Dermis blood vessel endothelial cell (primary cell): ENCODE data around the gene EIF4G3. TPM values are rescaled to one million over a fixed set of nuclear protein-coding genes. Genes with fewer than 3 reads are reported as not detected.
"Not testable (repeated sequence)": the region's sequence is repeated elsewhere in the genome, so short reads cannot be mapped to it uniquely, and the experiment has no call there.

Experiments used
- DNase-seq: peaks from one replicate; pipeline ENCODE4 v3.0.0; 2010
- total RNA-seq: library from RNA; depleted of rRNA; stranded (reverse); fragments of >200 nt; gene quantifications from 2 replicates; pipeline ENCODE4 v1.2.3, GENCODE V29; 2014

The EIF4G3 gene
- total RNA-seq, 1 donor from 2014 or later = 39.8 TPM

- no peak for DNase-seq
Observed at GRCh38 chr1:21099869-21100131, 76.9 kb downstream of the EIF4G3 start.

DNA sequence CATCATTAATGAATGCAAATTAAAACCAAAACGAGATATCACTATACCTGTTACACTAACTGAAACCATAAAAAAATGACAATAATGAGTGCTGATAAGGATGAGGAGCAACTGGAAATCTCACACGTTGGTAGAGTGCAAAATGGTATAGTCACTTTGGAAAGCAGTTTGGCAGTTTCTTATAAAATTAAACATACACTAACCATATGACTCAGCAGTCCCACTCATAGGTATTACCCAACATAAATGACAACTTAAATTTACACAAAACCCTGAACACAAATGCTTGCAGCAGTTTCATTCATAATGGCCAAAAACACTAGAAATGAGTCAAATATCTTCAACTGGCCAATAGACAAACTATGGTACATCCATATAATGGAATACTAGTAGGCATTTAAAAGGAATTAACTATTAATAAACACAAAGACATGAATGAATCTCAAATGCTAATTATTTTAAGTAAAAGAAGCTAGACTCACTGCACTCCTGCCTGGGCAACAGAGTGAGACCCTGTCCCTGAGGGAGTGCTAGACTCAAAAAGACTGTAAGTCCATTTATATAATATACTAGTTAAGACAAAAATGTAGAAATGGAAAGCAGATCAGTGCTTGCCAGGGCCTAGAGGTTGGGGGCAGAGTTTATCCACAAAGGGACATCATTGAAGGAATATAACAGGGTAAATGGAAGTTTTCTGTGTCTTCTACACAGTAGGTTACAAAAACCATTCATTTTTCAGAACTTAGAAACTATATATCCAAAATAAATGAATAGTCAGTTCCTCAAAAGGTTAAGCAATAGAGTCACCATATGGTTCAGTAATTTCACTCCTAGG is 77.4 kb downstream of the EIF4G3 start:
- no peak for DNase-seq

DNA sequence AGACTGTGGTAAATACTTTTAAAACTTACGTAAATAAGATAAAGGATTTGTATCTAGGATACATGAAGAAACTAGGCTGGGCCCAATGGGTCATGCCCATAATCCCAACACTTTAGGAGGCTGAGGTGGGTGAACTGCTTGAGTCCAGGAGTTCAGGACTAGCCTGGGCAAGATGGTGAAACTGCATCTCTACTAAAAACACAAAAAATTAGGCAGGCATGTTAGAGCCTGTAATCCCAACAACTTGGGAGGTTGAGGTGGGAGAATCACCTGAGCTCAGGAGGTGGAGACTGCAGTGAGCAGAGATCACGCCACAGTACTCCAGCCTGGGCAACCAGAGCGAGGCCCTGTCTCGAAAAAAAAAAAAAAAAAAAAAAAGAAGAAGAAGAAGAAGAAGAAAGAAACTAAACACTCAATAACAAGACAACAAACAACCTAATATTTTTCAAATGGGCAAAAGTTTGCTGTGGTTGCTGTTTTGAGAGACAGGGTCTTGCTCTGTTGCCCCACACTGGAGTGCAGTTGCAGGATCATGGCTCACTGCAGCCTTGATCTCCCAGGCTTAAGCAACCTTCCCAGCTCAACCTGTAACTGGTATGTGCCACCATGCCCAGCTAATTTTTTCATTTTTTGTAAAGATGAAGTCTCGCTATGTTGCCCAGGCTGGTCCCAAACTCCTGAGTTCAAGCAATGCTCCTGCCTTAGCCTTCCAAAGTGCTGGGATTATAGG is 78.3 kb downstream of the EIF4G3 start:
- no peak for DNase-seq

GRCh38 chr1:21097729-21098128 is 79.0 kb downstream of the EIF4G3 start:
- DNase-seq = peak; percentile 83

- no peak for DNase-seq
Observed at GRCh38 chr1:21095976-21096375, 80.7 kb downstream of the EIF4G3 start.

GRCh38 chr1:21094282-21094681 is 82.4 kb downstream of the EIF4G3 start:
- DNase-seq = not testable (repeated sequence)

- not testable (repeated sequence) for DNase-seq
Observed at GRCh38 chr1:21093271-21093958, 83.3 kb downstream of the EIF4G3 start.

DNA sequence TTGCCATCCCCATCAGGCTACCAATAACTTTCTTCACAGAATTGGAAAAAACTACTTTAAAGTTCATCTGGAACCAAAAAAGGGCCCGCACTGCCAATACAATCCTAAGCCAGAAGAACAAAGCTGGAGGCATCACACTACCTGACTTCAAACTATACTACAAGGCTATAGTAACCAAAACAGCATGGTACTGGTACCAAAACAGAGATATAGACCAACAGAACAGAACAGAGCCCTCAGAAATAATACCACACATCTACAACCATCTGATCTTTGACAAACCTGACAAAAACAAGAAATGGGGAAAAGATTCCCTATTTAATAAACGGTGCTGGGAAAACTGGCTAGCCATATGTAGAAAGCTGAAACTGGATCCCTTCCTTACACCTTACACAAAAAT is 84.2 kb downstream of the EIF4G3 start:
- DNase-seq = not testable (repeated sequence)

- peak; percentile 91 for DNase-seq
Observed at GRCh38 chr1:21091053-21091690, 85.5 kb downstream of the EIF4G3 start.

DNA sequence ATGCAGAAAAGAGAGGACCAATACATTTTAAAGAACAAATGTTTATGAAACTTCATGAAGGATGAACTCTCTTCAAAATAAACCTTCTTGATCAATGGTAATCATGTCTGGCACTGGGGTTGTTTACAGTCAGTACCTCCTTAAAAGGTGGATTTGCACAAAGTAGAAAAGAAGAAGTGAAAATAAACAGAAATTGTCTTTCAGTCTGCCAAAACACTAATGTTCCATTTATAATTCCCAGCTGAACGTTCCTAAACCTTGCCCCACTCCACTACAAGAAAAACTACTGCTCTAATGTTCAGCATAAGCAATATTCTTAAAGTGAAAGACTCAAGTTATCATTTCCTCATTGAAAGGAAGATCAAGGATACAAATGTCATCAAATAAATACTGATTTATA is 86.2 kb downstream of the EIF4G3 start:
- no peak for DNase-seq

GRCh38 chr1:21089731-21090130 is 87.0 kb downstream of the EIF4G3 start:
- DNase-seq = peak; percentile 41

GRCh38 chr1:21089299-21089698 is 87.4 kb downstream of the EIF4G3 start:
- no peak for DNase-seq

GRCh38 chr1:21084111-21084810 is 92.4 kb downstream of the EIF4G3 start:
- DNase-seq = no peak

DNA sequence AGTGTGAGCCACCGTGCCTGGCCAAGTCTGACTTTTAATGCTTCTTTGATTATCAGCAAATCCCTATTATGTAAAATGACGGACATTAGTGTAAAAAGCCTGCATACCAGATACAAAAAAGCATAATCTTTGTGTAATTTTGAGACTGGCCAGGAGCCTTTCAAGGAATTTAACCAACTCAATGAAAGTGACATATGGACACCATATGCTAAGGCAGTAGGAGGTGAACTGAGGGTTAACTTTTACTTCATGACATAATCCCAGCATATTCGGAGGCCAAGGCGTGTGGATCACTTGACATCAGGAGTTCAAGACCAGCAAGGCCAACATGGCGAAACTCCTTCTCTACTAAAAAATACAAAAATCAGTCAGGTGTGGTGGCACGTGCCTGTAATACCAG is 94.6 kb downstream of the EIF4G3 start:
- DNase-seq = no peak

GRCh38 chr1:21077085-21077484 is 99.6 kb downstream of the EIF4G3 start:
- peak; percentile 76 for DNase-seq

DNA sequence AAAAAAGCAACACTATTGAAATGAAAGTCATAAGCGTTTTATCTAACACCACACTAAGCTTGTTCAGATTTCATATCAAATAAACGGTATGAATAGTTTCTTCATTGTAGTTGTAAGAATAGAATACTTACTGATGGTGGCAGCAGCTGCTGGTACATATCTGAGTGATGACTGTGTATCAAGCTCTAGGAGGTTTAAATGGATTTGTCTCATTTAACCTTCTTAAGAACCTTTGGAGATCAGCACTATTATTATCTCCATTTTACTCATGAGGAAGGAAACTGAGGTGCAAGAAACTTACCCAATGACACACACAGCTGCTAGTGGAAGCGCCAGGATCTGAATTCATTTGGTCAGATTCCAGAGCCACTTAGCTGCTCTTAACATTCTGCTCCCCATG is 104.0 kb downstream of the EIF4G3 start:
- DNase-seq = peak; percentile 67

DNA sequence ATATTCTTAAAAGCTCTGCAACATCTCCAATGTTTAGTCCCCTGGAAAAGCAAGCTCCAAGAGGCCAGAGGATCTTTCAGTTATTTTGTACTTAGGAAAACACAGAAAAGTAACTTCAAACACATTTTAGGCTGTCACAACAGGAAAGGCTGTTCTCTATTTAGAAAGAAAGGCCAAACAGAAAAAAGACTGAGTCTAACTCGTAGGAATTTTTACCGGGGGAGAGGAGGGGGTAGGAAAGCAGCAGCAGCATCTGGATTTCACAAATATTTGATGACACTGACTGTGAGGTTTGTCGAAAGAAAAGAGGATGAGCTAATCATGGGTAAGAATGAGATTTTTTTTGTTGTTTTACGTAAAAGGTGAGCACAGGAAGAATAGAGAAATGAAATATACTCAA is 107.1 kb downstream of the EIF4G3 start:
- no peak for DNase-seq

DNA sequence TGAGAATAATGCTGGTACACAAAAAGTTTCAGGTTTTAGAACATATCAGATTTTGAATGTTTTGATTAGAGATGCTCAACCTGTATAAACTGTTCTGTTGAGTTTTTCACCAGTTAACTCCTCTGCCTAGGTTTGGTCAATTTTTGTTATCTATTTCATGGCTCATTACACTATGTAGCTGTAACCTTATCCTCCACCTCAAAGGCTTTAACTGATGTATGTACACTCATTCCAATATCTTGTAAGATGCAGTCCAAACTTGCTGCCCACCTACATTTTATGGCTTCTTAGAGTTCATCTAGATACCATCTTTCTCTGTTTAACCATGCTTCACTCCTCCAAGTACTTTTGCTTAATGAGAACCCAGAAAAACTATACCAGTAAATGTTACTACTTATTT is 107.8 kb downstream of the EIF4G3 start:
- DNase-seq = no peak

DNA sequence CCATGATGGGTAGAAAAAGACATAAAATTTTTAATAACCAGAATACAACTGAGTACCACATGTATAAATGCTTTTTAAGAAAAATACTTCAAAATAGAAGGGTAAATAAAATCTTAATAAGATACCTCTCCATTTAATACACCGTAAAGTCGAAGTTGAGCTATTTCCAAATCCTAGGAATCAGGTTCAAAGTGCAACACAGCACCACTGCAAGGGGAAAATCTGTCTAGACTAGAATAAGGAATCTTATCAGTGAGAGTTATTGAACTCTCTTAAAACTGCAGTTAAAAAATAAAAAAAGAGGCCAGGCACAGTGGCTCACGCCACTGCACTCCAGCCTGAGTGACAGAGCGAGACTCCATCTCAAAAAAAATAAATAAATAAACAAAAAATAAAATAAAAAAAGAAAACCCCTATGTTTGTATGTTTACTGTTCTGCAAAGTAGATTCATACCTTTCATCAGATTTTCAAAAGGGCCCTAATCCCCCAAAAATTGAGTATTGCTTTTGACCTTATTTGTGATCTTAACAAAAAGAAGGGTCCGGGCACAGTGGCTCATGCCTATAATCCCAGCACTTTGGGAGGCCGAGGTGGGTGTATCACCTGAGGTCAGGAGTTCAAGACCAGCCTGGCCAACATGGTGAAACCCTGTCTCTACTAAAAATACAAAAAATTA is 109.0 kb downstream of the EIF4G3 start:
- DNase-seq = no peak

DNA sequence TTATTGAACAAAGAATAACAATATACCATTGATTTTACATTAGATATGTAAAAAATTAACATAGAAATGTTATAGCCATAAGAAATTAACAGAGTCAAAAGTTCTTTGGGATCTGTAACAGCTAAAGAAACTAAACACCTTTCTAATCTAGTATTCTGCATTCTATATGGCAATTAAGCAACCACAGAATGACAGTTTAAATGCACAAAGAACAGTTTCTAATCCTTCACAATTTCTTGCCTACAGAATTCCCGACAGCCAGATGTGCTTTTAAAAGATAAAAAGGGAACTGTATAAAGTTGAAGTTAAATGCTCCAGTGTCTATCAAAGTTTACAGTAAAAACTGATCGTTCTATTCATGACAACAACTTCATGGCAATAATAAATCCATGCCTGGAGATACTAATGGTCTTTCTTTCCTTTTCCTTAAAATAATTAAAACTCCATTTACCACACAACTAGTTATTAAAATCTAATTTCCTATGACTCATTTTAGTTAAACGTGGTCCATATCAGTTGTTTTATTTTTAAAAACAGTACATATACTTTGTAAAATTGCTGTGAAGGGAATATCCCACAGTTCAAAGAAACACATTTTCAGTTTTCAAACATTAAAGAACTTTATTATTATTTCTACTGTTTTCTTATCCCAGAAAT is 110.2 kb downstream of the EIF4G3 start:
- DNase-seq = no peak

- DNase-seq = no peak
Observed at GRCh38 chr1:21065851-21066250, 110.8 kb downstream of the EIF4G3 start.
